Measurements from ENCODE around the gene CD160. TPM values are rescaled to one million over a fixed set of nuclear protein-coding genes. Genes with fewer than 3 reads are reported as not detected.
"Not testable (repeated sequence)": the region's sequence is repeated elsewhere in the genome, so short reads cannot be mapped to it uniquely, and the experiment has no call there.

CD160 gene, protein sequence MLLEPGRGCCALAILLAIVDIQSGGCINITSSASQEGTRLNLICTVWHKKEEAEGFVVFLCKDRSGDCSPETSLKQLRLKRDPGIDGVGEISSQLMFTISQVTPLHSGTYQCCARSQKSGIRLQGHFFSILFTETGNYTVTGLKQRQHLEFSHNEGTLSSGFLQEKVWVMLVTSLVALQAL
- polyA plus RNA-seq = 1 to 10 TPM in 2 of 4 donors, under 1 TPM in 2; 0.34 to 4.3 (median 1.1) TPM
- long read RNA-seq, donor 1 = 0 reads
- long read RNA-seq, donor 2 = 0 reads
- long read RNA-seq, donor 3, partial matches to known transcripts = 5 of 5 reads
- long read RNA-seq, donor 3, other reads (novel, unspliced or antisense) = 0 of 5 reads
- long read RNA-seq, donor 4 = 0 reads
- long read RNA-seq, donor 5 = 0 reads
- long read RNA-seq, donor 6 = 0 reads
- long read RNA-seq, donor 7 = 0 reads
- long read RNA-seq, donor 8 = 0 reads
- long read RNA-seq, donor 9 = 0 reads
- long read RNA-seq, donor 10 = 0 reads

DNA sequence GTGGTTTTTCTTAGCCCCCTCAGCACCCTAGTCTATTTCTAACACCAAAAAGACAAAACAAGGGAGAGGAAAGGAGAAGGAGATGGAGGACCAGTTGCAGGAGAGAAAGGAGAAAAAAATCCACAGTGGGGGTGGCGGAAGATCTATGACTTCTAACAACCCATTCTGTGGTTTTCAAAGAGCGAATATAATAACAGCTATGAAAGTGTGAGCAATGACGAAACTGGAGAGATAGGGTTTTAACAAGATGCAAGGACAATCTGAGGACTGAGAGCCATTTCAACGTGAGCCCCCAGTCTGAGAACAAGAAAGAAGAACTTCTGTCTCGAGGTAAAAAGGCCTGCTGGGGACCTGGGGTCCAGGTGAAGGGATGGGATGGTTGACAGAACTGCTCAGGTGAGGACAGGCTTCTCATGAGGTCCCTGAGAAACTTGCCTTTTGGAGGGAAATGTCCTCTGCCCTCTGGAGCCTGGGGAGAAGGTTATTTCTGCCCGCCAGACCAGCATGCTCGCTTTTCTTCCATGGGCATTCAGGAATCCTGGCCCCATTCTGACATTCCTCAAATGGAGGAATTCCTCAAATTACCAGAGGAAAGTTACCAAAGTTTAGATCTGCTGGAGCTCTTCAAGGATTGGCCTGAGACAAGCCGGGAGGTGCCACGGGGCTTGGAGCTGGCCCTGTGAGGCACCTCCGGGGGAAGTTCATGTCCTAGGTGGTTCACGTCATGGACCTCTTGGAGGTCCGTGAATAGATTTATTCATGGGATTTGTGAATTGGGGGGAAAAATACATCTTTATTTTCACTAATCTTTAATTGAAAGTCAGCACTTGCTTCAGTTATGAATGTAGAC lies at the start of gene CD160:
CD160 (plus strand) TSS at position 270 of the 850 bp plus-strand sequence. CDS start 8,829 bp downstream, outside the sequence.
- 83 to 86% (median 85%) methylated on average over 12 of the region's 12 CpGs for WGBS, 3 donors
- H3K4me1 ChIP-seq (ENCODE audit: control insufficient read depth in 3 of 3, insufficient read depth in 2 of 3, low read depth in 1 of 3, low read length in 2 of 3) = peaks cover 0 to 28% (median 13%) of the 10 kb centered on the region in 3 donors
- no peak for FAIRE-seq

DNA sequence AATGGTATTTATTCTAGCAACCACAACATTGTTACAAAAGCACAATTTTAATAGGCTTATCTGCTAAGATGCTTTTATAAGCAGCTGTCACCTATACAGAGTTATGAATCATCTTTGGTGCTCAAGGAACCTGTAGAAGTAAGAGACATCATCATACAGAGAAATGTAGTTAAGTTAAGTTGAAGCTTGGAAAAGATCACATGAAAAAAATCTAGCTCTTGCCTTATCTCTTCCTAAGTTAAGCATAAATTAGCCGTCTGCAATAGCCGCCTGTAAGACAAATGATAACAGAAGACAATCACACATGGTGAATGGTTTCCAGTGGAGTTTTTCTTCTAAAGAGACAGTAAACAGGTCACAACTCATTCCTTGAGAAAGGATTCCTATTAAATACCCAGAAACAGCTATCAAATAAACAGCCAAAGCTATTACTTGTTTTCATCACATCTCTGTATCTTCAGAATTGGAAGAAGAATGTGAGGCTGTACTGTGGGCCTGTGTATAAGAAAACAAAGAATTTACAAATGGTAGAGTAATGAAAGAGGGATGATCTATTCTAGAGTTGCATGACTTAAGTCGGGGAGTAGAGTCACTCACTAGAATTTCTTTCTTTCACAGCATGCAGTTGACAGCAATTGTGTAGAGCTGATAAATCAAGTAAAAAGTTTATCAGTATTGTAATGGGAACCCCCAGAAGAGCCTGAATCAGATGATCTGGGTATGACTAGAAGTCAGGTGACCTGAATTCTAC lies 48.1 kb upstream of the CD160 start:
- H3K27me3 ChIP-seq (ENCODE audit: control insufficient read depth in 3 of 3, insufficient read depth in 3 of 3, low read length in 3 of 3); DNase-seq; H3K4me1 ChIP-seq (ENCODE audit: control insufficient read depth in 3 of 3, insufficient read depth in 2 of 3, low read depth in 1 of 3, low read length in 2 of 3); H3K9me3 ChIP-seq (ENCODE audit: control insufficient read depth in 2 of 2, insufficient read depth in 1 of 2, low read depth in 1 of 2, low read length in 1 of 2); H3K27ac ChIP-seq (ENCODE audit: low read depth in 1 of 3, low read length in 2 of 3); H3K36me3 ChIP-seq (ENCODE audit: control insufficient read depth in 3 of 3, insufficient read depth in 2 of 3, low read depth in 1 of 3, low read length in 3 of 3); FAIRE-seq; H3K4me3 ChIP-seq (ENCODE audit: low read depth in 1 of 3, low read length in 3 of 3): not testable (repeated sequence)
- 25 to 62% (median 43%) methylated on average over 1 to 2 of the region's 3 CpGs for WGBS, 3 donors

More for the DNA sequence above, at the start of gene CD160:
- H3K27me3 ChIP-seq (ENCODE audit: control insufficient read depth in 3 of 3, insufficient read depth in 3 of 3, low read length in 3 of 3) = peaks cover 0 to 12% (median 0%) of the 10 kb centered on the region in 3 donors
- DNase-seq = peak in 1 of 2 donors; percentile 40
- H3K27ac ChIP-seq (ENCODE audit: low read depth in 1 of 3, low read length in 2 of 3) = peak within 1 kb of the TSS in 1 of 3 donors; percentile 59
- H3K9me3 ChIP-seq (ENCODE audit: control insufficient read depth in 2 of 2, insufficient read depth in 1 of 2, low read depth in 1 of 2, low read length in 1 of 2) = no peaks in the 10 kb centered on the region
- peak within 1 kb of the TSS in 1 of 3 donors; percentile 40 for H3K4me3 ChIP-seq (ENCODE audit: low read depth in 1 of 3, low read length in 3 of 3)
- H3K36me3 ChIP-seq (ENCODE audit: control insufficient read depth in 3 of 3, insufficient read depth in 2 of 3, low read depth in 1 of 3, low read length in 3 of 3) = peaks cover 0 to 1% (median 0%) of the 10 kb centered on the region in 3 donors

DNA sequence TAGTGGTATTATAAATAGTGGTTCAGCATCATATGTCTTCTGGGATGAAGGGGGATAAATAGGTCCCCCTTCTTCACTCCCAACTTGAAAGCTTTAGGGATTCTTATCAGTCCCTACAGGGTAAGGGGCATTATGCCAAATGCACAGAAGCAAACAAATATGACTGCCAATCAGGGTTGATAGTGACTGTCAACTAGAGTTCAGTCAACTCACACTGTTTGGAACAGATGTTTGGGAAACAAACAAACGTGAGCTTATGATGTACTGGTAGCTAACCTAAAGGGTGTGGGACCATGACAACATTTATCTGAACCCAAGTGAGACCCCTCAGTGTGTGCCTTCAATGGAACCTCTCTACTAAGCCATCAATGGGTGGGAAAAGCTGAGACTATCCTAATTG lies 46.1 kb upstream of the CD160 start:
- not testable (repeated sequence) for H3K27ac ChIP-seq (ENCODE audit: low read depth in 1 of 3, low read length in 2 of 3); FAIRE-seq; H3K9me3 ChIP-seq (ENCODE audit: control insufficient read depth in 2 of 2, insufficient read depth in 1 of 2, low read depth in 1 of 2, low read length in 1 of 2); H3K4me1 ChIP-seq (ENCODE audit: control insufficient read depth in 3 of 3, insufficient read depth in 2 of 3, low read depth in 1 of 3, low read length in 2 of 3); H3K27me3 ChIP-seq (ENCODE audit: control insufficient read depth in 3 of 3, insufficient read depth in 3 of 3, low read length in 3 of 3); H3K36me3 ChIP-seq (ENCODE audit: control insufficient read depth in 3 of 3, insufficient read depth in 2 of 3, low read depth in 1 of 3, low read length in 3 of 3); DNase-seq; H3K4me3 ChIP-seq (ENCODE audit: low read depth in 1 of 3, low read length in 3 of 3)
- no CpG with 5 or more reads among the region's 1 CpG for WGBS, 3 donors

DNA sequence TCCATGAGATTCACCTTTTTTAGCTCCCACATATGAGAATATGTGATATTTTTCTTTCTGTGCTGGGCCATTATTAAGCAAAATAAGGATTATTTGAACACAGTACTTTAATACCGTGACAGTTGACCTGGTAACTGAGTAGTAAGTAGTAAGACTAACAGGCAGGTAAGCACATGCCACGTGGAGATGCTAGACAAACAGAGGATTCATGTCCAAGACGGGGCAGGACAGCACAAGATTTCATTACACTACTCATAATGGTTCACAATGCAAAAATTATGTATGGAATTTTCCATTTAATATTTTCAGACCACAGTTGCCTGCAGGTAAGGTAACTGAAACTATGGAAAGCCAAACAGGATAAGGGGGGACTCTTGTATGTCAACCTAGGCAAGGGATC lies 34.4 kb upstream of the CD160 start:
- WGBS, 3 donors = 94 to 96% (median 94%) methylated on average over 2 of the region's 3 CpGs
- not testable (repeated sequence) for H3K9me3 ChIP-seq (ENCODE audit: control insufficient read depth in 2 of 2, insufficient read depth in 1 of 2, low read depth in 1 of 2, low read length in 1 of 2); FAIRE-seq

DNA sequence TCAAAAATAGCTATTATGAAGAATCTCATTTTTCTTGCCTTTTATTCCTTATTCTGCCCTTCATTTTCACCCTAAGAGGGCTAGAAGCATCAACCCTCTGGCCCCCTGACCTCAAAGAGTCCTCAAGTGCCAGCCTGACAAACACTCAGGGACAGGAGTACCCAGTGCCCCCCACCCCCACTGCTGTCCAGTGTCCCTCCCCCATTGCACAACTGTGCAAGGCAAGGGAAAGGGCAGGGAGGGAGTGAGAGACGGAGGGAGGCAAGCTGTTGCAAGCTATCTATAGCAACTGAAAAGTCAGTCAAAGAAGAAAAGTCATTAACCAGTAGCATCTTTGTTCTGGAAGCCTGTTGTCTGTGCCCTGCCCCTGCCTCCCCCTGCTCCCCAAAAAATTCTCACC lies 33.2 kb upstream of the CD160 start:
- H3K9me3 ChIP-seq (ENCODE audit: control insufficient read depth in 2 of 2, insufficient read depth in 1 of 2, low read depth in 1 of 2, low read length in 1 of 2); H3K27ac ChIP-seq (ENCODE audit: low read depth in 1 of 3, low read length in 2 of 3); DNase-seq; H3K27me3 ChIP-seq (ENCODE audit: control insufficient read depth in 3 of 3, insufficient read depth in 3 of 3, low read length in 3 of 3); H3K4me3 ChIP-seq (ENCODE audit: low read depth in 1 of 3, low read length in 3 of 3); FAIRE-seq: not testable (repeated sequence)
- Histone ChIP-seq H3K36me3 (ENCODE audit: control insufficient read depth in 3 of 3, insufficient read depth in 2 of 3, low read depth in 1 of 3, low read length in 3 of 3) (peaks cover 0 to 15% (median 4%) of the 10 kb centered on the region in 3 donors), H3K4me1 (ENCODE audit: control insufficient read depth in 3 of 3, insufficient read depth in 2 of 3, low read depth in 1 of 3, low read length in 2 of 3) (peaks cover 4 to 11% (median 5%) of the 10 kb centered on the region in 3 donors)
- 93% methylated on average over 1 of the region's 1 CpG; no CpG with 5 or more reads in 2 of the 3 donors for WGBS, 3 donors

More for the DNA sequence above, 34.4 kb upstream of the CD160 start:
- peaks cover 0 to 13% (median 4%) of the 10 kb centered on the region in 3 donors for H3K36me3 ChIP-seq (ENCODE audit: control insufficient read depth in 3 of 3, insufficient read depth in 2 of 3, low read depth in 1 of 3, low read length in 3 of 3)
- not testable (repeated sequence) for DNase-seq; H3K27ac ChIP-seq (ENCODE audit: low read depth in 1 of 3, low read length in 2 of 3); H3K27me3 ChIP-seq (ENCODE audit: control insufficient read depth in 3 of 3, insufficient read depth in 3 of 3, low read length in 3 of 3); H3K4me3 ChIP-seq (ENCODE audit: low read depth in 1 of 3, low read length in 3 of 3); H3K4me1 ChIP-seq (ENCODE audit: control insufficient read depth in 3 of 3, insufficient read depth in 2 of 3, low read depth in 1 of 3, low read length in 2 of 3)

DNA sequence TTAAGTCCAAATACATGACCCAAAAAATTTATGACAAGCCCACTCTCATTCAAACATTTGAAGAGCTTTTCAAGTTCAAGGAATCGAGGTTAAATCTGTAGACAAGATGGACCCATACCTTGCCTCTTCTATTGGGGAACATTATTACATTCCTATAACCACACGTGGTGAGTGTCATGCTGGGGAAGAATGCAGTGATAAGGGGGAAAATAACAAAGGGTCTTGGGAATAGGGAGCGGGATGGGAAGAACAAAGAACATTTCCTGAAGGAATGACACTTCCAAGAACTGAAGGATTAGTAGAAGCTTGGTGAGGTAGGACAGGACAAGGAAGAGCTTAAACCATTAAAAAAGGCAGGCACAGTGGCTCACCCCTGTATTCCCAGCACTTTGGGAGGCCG lies 31.0 kb upstream of the CD160 start:
- no peaks in the 10 kb centered on the region for H3K9me3 ChIP-seq (ENCODE audit: control insufficient read depth in 2 of 2, insufficient read depth in 1 of 2, low read depth in 1 of 2, low read length in 1 of 2)
- H3K36me3 ChIP-seq (ENCODE audit: control insufficient read depth in 3 of 3, insufficient read depth in 2 of 3, low read depth in 1 of 3, low read length in 3 of 3) = peaks cover 0 to 20% (median 4%) of the 10 kb centered on the region in 3 donors
- FAIRE-seq = no peak
- peaks cover 4 to 11% (median 5%) of the 10 kb centered on the region in 3 donors for H3K4me1 ChIP-seq (ENCODE audit: control insufficient read depth in 3 of 3, insufficient read depth in 2 of 3, low read depth in 1 of 3, low read length in 2 of 3)
- no peaks in the 10 kb centered on the region for H3K27me3 ChIP-seq (ENCODE audit: control insufficient read depth in 3 of 3, insufficient read depth in 3 of 3, low read length in 3 of 3)
- H3K4me3 ChIP-seq (ENCODE audit: low read depth in 1 of 3, low read length in 3 of 3) = no peak overlapping the region
- H3K27ac ChIP-seq (ENCODE audit: low read depth in 1 of 3, low read length in 2 of 3) = no peak overlapping the region
- no peak for DNase-seq
- WGBS, 3 donors = 83 to 92% (median 85%) methylated on average over 4 of the region's 4 CpGs

DNA sequence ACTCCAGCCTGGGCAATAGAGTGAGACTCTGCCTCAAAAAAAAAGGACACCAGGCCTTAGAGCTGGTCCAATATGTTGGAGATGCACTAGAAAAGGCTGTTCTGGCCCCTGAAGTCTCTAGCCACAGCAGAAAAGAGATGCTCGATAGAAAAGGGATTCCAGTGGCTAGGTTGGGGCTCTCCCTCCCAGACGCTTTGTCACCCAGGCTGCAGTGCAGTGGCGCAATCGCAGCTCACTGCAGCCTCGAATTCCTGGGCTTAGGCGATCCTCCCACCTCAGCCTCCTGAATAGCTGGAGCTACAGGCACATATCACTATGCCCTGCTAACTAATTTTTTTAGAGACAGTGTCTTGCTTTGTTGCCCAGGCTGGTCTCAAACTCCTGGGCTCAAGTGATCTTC lies 30.4 kb upstream of the CD160 start:
- H3K4me3 ChIP-seq (ENCODE audit: low read depth in 1 of 3, low read length in 3 of 3) = no peak overlapping the region
- 93% methylated on average over 6 of the region's 6 CpGs for WGBS, 3 donors
- peaks cover 0 to 21% (median 4%) of the 10 kb centered on the region in 3 donors for H3K36me3 ChIP-seq (ENCODE audit: control insufficient read depth in 3 of 3, insufficient read depth in 2 of 3, low read depth in 1 of 3, low read length in 3 of 3)
- no peaks in the 10 kb centered on the region for H3K9me3 ChIP-seq (ENCODE audit: control insufficient read depth in 2 of 2, insufficient read depth in 1 of 2, low read depth in 1 of 2, low read length in 1 of 2)
- no peak overlapping the region for H3K27ac ChIP-seq (ENCODE audit: low read depth in 1 of 3, low read length in 2 of 3)
- DNase-seq = no peak
- peaks cover 4 to 11% (median 5%) of the 10 kb centered on the region in 3 donors for H3K4me1 ChIP-seq (ENCODE audit: control insufficient read depth in 3 of 3, insufficient read depth in 2 of 3, low read depth in 1 of 3, low read length in 2 of 3)
- FAIRE-seq = no peak
- H3K27me3 ChIP-seq (ENCODE audit: control insufficient read depth in 3 of 3, insufficient read depth in 3 of 3, low read length in 3 of 3) = no peaks in the 10 kb centered on the region

Data from small intestine (tissue), 16 donors.